GM19455 (cell line): Measurements from ENCODE around the gene NBEAL1.
"Not testable (repeated sequence)": the region's sequence is repeated elsewhere in the genome, so short reads cannot be mapped to it uniquely, and the experiment has no call there.

Source experiments
- ATAC-seq: cut with Tn5 transposase; IDR thresholded peaks from one replicate; pipeline ENCODE4 v1.9.1; 2021; ENCODE audit not compliant: unreplicated experiment

NBEAL1 gene

GRCh38 chr2:203014456-203015199 is at the start of gene NBEAL1:
Gene NBEAL1, plus strand, starts transcription at chr2:203014875. Its CDS starts 1,510 bp downstream, at chr2:203016385.
- ATAC-seq: peak; percentile 97

GRCh38 chr2:202965810-202966460 is 48.7 kb upstream of the NBEAL1 start:
- ATAC-seq: no peak

- ATAC-seq: not testable (repeated sequence)
Observed at GRCh38 chr2:202969404-202969803, 45.3 kb upstream of the NBEAL1 start.

- ATAC-seq: no peak
Observed at GRCh38 chr2:202976809-202977208, 37.9 kb upstream of the NBEAL1 start.

- ATAC-seq: no peak
Observed at GRCh38 chr2:202982779-202983491, 31.7 kb upstream of the NBEAL1 start.

- ATAC-seq: no peak
Observed at GRCh38 chr2:202989749-202990148, 24.9 kb upstream of the NBEAL1 start.

- no peak for ATAC-seq
Observed at GRCh38 chr2:202990501-202990900, 24.2 kb upstream of the NBEAL1 start.

GRCh38 chr2:202997113-202997512 is 17.6 kb upstream of the NBEAL1 start:
- not testable (repeated sequence) for ATAC-seq

- ATAC-seq: no peak
Observed at GRCh38 chr2:203002054-203002821, 12.4 kb upstream of the NBEAL1 start.

- ATAC-seq: no peak
Observed at GRCh38 chr2:203003716-203004115, 11.0 kb upstream of the NBEAL1 start.

GRCh38 chr2:203016716-203017115 is 2.0 kb downstream of the NBEAL1 start:
- ATAC-seq: no peak

- no peak for ATAC-seq
Observed at GRCh38 chr2:203018181-203018580, 3.5 kb downstream of the NBEAL1 start.

- no peak for ATAC-seq
Observed at GRCh38 chr2:203019142-203019541, 4.5 kb downstream of the NBEAL1 start.

- ATAC-seq: no peak
Observed at GRCh38 chr2:203021991-203022390, 7.3 kb downstream of the NBEAL1 start.

- ATAC-seq: no peak
Observed at GRCh38 chr2:203022751-203023150, 8.1 kb downstream of the NBEAL1 start.

- no peak for ATAC-seq
Observed at GRCh38 chr2:203025592-203025991, 10.9 kb downstream of the NBEAL1 start.

GRCh38 chr2:203030545-203030944 is 15.9 kb downstream of the NBEAL1 start:
- ATAC-seq: no peak

GRCh38 chr2:203030991-203031390 is 16.3 kb downstream of the NBEAL1 start:
- no peak for ATAC-seq

GRCh38 chr2:203033395-203033794 is 18.7 kb downstream of the NBEAL1 start:
- ATAC-seq: no peak

- no peak for ATAC-seq
Observed at GRCh38 chr2:203035879-203036470, 21.3 kb downstream of the NBEAL1 start.

- ATAC-seq: no peak
Observed at GRCh38 chr2:203037026-203037425, 22.4 kb downstream of the NBEAL1 start.
